Measurements from ENCODE around the gene VWDE. TPM values are rescaled to one million over a fixed set of nuclear protein-coding genes. Genes with fewer than 3 reads are reported as not detected.
"Not testable (repeated sequence)": the region's sequence is repeated elsewhere in the genome, so short reads cannot be mapped to it uniquely, and the experiment has no call there.

Gene VWDE
- not detected in 2 replicates for total RNA-seq (2014; rRNA removed; shearing (Covaris generic))

DNA sequence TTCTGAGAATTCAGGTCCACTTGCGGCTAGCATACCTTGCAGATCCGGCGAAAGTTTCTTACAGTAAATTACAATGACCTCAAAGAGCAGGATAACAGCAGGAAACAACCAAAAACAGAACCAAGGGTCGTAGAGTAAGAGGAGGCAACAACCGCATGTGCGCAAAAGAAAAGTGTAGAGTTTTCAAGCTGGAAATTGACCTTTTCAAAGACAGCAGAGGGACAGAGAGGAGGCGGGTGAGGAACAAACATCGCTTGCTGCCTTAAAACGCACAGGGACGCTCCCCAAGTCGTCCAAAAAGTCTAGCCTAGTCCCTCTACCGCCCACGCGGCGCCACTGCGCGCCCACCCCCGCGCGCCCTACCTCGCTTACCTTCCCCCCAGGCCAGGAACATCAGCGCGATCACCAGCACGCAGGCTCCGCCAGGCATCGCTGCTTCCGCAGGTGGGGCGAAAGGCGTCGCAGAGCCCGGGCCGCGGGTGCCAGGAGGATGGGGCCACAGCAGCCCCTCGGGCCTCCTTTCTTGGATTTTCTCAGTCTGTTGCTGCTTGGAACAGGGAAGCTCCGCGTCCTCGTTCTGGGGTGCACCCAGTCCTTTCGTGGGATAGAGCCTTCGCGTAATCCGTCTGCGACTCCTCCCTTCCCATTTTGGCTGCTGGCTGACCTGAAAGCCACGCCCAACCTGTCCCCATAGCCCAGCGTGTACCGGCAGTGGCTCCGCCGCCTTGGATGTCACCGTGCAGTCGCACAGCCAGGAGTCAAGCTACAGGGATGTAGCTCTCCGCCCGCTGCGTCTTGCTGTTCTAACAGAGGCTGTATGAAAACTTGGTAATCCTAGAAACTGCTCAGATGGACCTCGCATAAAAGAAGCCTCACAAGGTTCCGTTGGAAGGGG, at the start of gene VWDE:
Gene VWDE (minus strand): TSS at position 579 of the 895 bp plus-strand sequence. CDS start 149 bp downstream, at position 430.
- DNase-seq (ENCODE audit: low spot score) = no peak

DNA sequence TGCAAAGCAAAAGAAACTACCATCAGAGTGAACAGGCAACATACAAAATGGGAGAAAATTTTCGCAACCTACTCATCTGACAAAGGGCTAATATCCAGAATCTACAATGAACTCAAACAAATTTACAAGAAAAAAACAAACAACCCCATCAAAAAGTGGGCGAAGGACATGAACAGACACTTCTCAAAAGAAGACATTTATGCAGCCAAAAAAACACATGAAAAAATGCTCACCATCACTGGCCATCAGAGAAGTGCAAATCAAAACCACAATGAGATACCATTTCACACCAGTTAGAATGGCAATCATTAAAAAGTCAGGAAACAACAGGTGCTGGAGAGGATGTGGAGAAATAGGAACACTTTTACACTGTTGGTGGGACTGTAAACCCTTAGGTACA, 49.5 kb upstream of the VWDE start:
- DNase-seq (ENCODE audit: low spot score) = not testable (repeated sequence)

DNA sequence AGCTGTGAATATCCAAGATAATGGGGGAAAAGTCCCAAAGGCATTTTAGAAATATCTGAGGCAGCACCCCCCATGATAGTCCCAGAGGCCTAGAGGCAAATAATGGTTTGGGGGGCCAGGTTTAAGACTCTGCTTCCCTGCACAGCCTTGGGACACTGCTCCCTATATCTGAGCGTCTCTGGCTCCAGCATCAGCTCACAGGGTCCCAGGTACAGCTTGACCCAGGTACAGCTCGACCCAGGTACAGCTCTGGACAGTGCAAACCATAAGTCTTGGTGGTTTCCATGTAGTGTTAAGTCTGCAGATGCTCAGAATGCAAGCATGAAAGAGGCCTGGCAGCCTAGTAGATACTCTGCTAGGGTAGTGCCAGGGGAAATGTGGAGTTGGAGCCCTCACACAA, 47.0 kb upstream of the VWDE start:
- DNase-seq (ENCODE audit: low spot score) = no peak

DNA sequence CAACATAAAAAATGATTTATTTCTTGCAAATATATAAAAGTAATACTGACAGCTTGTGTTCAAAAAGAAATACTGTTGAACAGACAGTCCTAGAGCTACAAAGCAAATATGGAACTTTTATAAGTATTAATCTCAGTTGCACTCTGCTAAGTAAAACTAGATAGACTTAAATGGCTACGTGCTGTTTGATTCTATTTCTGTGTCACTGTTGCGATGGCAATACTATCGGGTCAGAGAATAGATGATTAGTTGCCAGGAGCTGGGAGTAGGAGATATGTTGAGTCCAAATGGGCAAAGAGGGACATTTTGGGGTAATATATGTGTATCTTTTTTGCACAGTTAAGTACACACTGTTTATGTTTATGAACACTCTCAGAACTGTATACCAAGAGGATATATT, 41.1 kb upstream of the VWDE start:
- no peak for DNase-seq (ENCODE audit: low spot score)

DNA sequence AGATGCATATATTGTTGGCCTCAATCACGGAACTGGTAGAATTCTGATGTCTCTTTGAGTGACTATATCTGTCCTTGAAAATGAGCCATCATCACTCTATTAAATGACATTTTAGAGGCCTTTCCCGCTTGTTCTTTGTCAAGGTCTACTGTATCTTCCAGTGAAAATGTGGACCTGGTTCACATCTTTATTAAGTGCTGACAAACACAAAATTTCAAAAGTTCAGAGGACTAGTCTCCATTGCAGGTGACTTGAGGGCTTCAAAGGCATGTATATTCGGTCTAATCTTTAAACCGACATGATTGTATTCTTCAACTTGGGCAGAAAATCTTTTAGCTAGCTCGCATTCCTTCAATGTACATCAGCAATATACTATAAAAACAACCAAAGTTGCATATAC, 36.6 kb upstream of the VWDE start:
- no peak for DNase-seq (ENCODE audit: low spot score)

DNA sequence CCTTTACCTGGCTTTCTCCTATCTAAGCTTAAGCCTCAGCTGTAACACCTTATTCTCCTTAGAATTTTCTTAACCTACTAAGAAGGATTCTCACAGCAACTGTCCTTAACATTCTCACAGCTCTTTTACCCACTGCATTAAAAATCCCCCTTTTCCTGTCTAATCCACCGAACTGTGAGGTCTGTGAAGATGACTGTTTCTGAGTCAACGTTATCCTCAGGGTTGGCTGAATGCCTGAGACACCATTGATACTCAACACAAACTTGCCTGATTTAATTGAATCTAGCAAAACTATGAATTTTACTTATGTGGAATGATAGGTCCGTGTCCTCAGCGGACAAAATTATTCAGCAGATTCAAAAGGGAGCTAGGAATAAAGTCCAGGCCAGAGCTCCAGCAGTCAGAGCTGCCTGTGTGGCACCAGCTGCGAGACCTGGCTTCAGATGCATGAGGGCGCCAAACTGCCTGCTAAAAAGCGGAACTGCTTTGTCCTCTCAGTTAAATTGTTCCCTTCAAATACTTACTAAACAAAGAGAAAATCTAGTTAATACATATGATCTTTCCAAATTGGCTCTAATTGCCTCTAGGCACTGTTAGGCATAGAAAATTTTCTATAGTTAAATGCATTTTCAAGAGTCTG, 33.4 kb upstream of the VWDE start:
- no peak for DNase-seq (ENCODE audit: low spot score)

DNA sequence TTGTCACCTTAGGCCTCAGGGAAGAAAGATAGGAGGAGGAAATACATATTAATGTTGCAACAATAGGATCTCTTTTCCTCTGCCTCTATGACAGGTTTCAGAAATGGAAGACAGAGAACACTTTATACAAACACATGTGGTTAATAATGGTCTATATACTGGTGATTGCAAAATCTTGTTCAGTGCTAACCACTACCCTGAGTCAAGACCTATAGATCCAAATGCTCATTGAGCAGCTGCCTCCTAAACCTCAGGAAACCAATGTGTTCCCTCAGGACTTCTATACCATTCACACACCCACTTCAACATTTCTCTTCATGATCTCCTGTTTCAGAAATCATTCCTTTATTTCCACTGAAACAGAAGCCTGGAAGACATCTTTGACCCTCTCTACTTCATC, 32.5 kb upstream of the VWDE start:
- DNase-seq (ENCODE audit: low spot score) = no peak

DNA sequence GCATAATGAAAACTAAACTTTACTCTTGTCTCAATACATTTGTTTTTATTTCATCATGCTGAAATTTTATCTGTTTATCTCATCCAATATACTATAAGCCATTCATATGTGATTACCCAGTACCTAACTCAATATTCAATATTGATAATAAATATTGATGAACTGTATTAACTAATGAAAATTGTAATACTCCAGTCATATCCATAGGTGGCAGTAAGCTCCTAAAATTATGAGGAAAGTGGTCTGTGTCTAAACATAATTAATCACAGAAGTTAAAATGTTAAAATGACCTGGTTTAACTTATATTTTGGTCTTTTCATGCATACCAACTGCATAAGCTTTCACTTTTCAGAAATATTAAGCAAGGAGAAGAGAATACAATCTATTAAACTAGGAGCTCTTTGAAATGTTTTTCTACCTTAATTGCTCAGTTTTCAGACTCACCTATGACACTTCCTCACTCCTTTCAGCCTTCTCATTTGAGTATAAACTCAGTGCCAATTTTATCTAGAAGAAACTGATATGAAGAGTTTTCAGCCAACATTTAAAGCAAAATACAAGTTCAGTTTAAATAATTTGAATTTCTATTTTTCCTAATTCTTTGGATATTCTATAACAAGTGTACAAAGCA, 30.5 kb upstream of the VWDE start:
- DNase-seq (ENCODE audit: low spot score) = peak; percentile 21

DNA sequence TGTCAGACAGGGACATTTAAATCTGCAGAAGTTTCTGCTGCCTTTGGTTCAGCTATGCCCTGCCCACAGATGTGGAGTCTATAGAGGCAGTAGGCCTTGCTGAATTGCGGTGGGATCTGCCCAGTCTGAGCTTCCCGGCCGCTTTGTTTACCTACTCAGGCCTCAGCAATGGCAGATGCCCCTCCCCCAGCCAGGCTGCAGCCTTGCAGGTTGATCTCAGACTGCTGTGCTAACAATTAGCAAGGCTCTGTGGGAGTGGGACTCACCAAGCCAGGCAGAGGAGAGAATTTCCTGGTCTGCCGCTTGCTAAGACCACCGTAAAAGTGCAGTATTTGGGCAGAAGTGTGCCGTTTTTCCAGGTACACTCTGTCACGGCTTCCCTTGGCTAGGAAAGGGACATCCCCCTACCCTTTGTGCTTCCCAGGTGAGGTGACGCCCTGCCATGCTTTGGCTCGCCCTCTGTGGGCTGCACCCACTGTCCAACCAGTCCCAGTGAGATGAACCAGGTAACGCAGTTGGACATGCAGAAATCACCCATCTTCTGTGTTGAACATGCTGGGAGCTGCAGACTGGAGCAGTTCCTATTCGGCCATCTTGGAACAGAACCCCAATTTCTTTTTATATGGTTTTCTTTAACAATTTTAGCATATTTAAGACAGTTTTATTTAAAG, 28.4 kb upstream of the VWDE start:
- DNase-seq (ENCODE audit: low spot score) = no peak

DNA sequence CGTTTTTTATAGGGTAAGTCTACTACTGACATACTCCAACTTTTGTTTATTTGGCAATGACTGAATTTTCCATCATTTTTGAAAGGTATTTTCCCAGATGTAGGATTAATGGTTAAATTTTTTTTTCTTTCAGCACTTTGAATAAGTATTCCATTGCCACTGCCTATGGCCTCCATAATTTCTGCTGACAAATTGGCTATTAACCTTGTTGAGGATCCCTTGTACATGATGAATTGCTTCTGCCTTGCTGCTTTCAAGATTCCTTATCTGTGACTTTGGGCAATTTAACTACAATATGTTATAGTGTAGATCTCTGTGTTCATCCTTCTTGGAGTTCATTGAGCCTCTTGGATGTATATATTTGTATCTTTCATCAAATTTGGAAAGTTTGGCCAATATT, 21.6 kb upstream of the VWDE start:
- DNase-seq (ENCODE audit: low spot score) = no peak

DNA sequence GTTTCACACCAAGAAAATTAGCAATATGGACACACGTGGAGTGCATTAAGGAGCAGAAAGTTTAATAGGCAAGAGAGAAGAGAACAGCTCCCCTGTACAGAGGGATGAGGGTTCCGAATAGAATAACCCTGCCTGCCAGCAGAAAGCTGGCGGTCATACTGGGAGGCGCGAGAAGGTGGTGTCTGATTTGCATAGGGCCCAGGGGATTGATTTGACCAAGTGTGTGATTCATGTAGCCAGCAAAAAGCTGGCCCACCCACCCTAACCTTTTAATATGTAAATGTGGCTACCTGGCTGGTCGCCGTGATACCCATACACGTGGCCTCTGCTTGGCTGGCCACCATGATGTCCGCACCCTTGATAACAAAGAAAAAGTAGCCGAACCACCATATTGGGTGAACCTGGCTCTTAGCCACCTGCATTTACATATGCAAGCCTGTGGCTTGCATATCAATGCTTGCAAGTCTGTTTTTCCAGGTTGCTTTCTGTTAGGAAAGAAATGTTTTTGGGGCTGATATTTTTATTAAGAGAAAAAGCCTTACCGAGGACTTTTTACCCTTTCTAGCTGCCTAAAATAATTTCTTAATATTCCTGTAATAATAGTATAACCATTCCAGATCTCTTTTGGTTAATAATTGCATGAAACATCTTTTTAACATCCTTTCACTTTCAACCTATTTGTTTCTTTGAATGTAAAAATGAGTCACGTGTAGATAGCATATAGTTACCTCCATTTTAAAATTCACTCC, 20.5 kb upstream of the VWDE start:
- no peak for DNase-seq (ENCODE audit: low spot score)

DNA sequence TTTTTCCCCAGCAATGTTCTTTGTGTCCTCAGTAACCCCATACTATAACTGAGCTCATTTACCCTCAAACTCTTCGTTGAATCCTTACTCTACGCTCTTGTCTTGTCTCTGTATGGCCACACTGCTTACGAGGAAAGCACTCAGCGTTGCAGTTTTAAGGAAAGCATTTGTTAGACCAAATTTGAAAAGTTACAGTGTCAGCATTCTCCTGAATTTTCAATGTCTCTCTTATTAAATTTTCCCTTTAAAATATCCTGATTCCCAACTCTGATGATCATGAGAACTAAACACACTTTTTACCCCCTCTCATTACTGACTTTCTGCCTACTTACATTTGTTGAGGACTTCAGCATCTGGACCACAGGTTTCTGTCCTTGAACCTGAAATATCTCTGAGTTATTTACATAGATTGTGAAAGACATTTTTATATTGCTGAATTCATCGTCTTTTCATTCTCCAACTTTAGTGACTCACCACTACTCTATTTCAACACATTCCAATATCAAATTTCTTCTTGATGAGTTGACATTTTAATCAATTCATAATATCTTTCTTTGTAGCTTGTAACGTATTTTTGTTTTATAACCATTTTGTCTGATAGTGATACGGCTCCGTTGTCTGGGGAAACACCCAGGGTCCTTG, 19.8 kb upstream of the VWDE start:
- DNase-seq (ENCODE audit: low spot score) = no peak

DNA sequence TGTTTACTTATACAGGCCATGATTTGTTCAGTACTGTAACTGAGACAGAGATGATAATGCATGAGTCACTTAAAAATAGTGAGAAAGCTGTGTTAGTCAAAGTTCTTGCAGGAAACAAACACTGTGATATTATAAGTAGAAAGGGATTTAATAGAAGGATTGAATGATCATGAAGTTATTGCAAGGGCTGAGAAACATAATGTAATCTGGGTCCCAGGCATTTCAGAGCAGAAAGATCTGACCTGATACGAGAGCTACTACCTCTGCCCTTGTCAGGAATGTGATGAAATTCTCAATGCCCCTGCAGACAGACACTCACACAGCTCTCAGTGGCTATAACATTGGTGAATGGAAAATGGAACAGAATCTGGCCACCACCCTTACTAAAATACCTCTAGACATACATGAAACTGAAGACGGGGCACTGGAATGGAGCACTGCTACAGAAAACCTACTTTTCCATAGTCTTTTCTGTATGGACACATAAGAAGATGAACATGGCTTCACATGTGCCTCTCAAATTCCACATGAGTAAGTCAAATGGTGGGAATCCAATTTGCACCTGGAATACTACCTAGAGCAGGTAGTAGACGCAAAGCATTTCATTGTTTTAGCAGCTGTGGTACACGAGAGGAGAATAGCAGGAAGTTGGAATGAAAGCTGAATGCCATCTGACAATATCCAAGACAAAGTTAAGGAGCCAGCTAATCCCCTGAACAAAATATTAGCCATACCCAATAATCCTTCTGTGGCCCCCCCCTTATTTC, 19.1 kb upstream of the VWDE start:
- no peak for DNase-seq (ENCODE audit: low spot score)

DNA sequence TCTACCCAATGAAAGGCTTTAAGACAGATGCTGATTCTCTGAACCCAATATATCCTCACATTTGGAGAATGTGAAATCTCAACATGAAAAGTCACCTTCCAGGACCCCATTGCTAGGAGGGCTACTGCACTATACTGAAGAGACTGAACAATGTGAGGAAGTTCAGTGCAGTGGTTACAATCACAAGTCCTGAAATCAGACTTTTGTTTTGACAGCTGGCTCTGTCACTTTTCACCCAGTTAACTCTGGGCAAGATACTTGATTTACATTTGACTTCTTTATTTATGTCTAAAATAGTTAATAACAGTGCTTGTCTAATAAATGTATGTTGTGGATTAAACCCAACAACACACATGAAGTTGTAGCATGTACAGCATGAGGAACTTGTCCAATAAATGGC, 14.8 kb upstream of the VWDE start:
- no peak for DNase-seq (ENCODE audit: low spot score)

DNA sequence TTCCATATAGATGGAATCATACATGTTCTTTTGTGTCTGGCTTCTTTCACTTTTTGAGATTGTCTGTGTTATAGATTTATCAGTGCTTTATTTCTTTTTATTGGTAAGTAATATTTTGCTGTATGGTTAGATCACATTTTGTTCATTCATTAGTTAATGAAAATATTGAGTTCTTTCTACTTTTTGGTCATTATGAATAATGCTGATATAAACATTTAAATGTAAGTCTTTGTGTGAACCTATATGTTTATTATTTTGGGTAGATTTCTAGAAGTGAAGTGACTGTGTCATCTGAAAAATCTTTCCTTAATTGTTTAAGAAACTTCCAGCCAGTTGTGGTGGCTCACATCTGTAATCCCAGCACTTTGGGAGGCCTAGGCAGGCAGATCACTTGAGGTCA, 11.4 kb upstream of the VWDE start:
- no peak for DNase-seq (ENCODE audit: low spot score)

DNA sequence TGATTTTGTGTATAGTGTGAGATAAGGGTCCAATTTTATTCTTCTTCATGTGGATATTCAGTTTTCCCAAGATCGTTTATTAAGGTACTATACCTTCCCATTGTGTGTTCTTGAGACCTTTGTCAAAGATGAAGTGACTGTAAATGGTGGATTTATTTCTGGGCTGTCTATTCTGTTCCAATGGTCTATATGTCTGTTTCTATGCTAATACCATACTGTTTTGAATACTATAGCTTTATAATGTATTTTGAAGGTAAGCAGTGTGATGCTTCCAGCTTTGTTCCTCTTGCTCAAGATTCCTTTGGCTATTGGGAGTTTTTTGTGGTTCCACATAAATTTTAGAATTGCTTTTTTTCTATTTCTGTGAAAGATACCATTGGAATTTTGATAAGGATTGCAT, 8.7 kb upstream of the VWDE start:
- DNase-seq (ENCODE audit: low spot score) = no peak

DNA sequence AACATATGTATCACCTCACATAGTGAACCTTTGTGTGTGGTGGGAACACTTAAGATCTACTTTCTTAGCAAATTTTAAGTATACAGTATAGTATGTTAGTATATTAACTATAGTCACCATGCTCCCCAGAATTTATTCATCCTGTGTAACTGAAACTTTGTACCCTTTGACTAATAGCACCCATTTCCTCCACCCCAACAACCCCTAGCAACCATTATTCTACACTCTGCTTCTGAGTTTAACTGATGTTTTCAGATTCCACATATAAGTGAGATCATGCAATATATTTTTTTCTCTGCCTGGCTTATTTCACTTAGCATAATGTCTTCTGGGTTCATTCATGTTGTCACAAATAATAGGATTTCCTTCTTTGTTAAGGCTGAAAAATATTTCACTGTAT, 6.9 kb upstream of the VWDE start:
- DNase-seq (ENCODE audit: low spot score) = no peak

DNA sequence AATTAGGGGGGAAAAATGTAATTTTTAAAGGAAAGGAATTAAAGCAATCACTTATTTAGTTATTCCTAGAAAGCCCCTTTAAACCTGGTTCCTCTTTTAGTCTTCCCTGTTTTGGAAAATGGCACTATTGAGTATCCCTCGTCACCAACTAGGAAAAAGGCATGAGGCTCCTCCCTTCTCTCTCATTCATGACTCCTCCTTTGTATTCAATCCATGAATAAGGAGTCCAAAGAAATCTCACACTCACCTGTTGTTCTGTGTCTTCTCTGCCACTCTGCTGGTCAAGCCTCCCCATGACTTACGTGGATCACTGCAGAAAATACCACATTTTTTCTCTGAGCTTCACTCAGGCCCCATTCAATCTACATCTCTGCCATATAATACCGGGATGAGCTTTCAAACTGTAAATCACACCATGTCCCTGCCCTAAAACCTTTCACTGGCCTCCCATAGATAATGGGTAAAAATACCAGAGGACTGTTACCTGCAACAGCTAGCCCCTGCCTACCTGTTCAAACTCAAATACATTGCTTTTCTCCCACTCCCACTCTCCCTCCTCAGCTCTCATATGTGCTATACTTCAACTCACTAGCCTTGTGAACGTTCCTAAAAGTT, 5.5 kb upstream of the VWDE start:
- no peak for DNase-seq (ENCODE audit: low spot score)

DNA sequence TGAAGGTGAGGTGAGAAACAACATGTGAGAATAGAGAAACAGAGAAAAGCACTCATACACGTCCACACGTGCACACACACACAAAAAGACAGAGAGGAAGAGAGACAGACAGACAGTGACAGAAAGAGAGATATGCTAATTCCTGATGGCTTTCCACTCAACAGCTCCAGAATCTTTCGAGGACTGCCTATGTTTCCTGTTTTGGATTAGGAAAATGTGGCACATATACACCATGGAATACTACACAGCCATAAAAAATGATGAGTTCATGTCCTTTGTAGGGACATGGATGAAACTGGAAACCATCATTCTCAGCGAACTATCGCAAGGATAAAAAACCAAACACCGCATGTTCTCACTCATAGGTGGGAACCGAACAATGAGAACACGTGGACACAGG, 4.0 kb upstream of the VWDE start:
- DNase-seq (ENCODE audit: low spot score) = not testable (repeated sequence)

DNA sequence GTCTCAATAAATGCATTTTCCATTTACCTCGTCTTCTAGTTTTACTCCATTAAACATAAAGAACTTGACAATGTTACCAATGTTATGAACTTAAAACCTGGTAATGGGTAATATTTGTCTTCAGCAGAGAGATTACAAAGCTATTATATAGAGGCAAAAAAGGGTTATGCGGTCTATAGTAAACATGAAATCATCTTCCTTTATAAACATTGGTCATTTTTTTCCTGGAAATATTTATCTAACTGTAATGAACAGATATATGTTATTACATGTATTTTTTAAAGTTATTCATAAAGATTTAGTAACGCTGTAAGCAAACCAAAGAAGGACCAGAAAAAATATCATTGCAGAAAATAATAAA, 1.3 kb downstream of the VWDE start:
- no peak for DNase-seq (ENCODE audit: low spot score)
